GM12878 (cell line): Measurements from ENCODE around the gene SHLD1. TPM values are rescaled to one million over a fixed set of nuclear protein-coding genes. Genes with fewer than 3 reads are reported as not detected.

Experiments used
- ATAC-seq: fragments of 200-7000 bp; cut with Tn5 transposase; 3 replicates; pipeline ENCODE4 v1.9.1; 2020; ENCODE audit warnings: mild to moderate bottlenecking, moderate library complexity
- BruUV-seq: library from RNA; stranded (reverse); fragments of 400-500 nt; replicated peaks from 2 replicates; lab custom pipeline; 2021; lab: Mats Ljungman, UMichigan
- CTCF ChIA-PET: fragments of 300-600 bp; sonication (Branson Sonifier 250); formaldehyde crosslinking; extraction: SDS; loops from one replicate; lab custom pipeline; 2021; ENCODE audit warnings: inconsistent platforms; lab: Yijun Ruan, JAX
- POLR2A ChIA-PET: fragments of 350-600 bp; formaldehyde crosslinking; extraction: SDS; loops from one replicate; lab custom pipeline; 2021; ENCODE audit warnings: inconsistent platforms; lab: Charles Lee
- RAD21 ChIA-PET: fragments of 300-600 bp; sonication (Branson Sonifier 250); formaldehyde crosslinking; loops from one replicate; lab custom pipeline; 2023; ENCODE audit warnings: antibody characterized with exemption; ENCODE audit not compliant: unreplicated experiment; lab: Charles Lee
- SMC1A ChIA-PET: fragments of 300-600 bp; sonication (Branson Sonifier 250); formaldehyde crosslinking; loops from one replicate; lab custom pipeline; 2023; ENCODE audit not compliant: unreplicated experiment, uncharacterized antibody; lab: Charles Lee
- DNase-seq: peaks from one replicate; pipeline ENCODE4 v3.0.0-alpha.2; 2011; ENCODE audit warnings: low read depth, low spot score
- FAIRE-seq: peaks from 3 replicates; lab custom pipeline; 2011; peaks lifted over from hg19 to GRCh38; lab: Jason Lieb, UNC
- H2AFZ ChIP-seq: 2 replicates; pipeline ENCODE4 v1.6.0; 2011; ENCODE audit warnings: low read depth, low read length, control low read depth; ENCODE audit not compliant: control insufficient read depth
- H3K27ac ChIP-seq: 2 replicates; pipeline ENCODE4 v1.5.1; 2011; ENCODE audit warnings: control low read depth; ENCODE audit not compliant: control insufficient read depth, insufficient read depth
- H3K27me3 ChIP-seq, 2 experiments: replicated peaks in 1 of 2; 2 replicates each; pipeline versions ENCODE4 v1.6.0 to v1.6.1; 2011; ENCODE audit warnings: low read length in 1 of 2; ENCODE audit not compliant: control insufficient read depth in 2 of 2, insufficient read depth in 2 of 2
- H3K36me3 ChIP-seq, 2 experiments: 2 replicates each; pipeline ENCODE4 v1.5.1; 2011; ENCODE audit warnings: low read length in 1 of 2; ENCODE audit not compliant: control insufficient read depth in 2 of 2, insufficient read depth in 2 of 2
- H3K4me1 ChIP-seq: 2 replicates; pipeline ENCODE4 v1.6.1; 2011; ENCODE audit warnings: mild to moderate bottlenecking, low read length, moderate library complexity, mixed read lengths; ENCODE audit not compliant: control insufficient read depth, insufficient read depth
- H3K4me2 ChIP-seq: 2 replicates; pipeline ENCODE4 v1.6.0; 2011; ENCODE audit warnings: control low read depth; ENCODE audit not compliant: control insufficient read depth, insufficient read depth
- H3K4me3 ChIP-seq: fragments of 200-600 bp; sonication (generic); 2 replicates; pipeline ENCODE4 v1.5.1; 2016
- H3K79me2 ChIP-seq: 2 replicates; pipeline ENCODE4 v1.6.0; 2011; ENCODE audit warnings: low read length; ENCODE audit not compliant: control insufficient read depth, insufficient read depth
- H3K9ac ChIP-seq: 2 replicates; pipeline ENCODE4 v1.8.0; 2011; ENCODE audit warnings: low read length, control low read depth, mixed read lengths; ENCODE audit not compliant: control insufficient read depth, insufficient read depth
- H3K9me3 ChIP-seq: replicated peaks from 3 replicates; pipeline ENCODE4 v1.5.1; 2011; ENCODE audit warnings: mild to moderate bottlenecking, low read length; ENCODE audit not compliant: control insufficient read depth, insufficient read depth
- H4K20me1 ChIP-seq: 2 replicates; pipeline ENCODE4 v1.6.0; 2011; ENCODE audit not compliant: control insufficient read depth, insufficient read depth
- E2F8 ChIP-seq: fragments of 450-650 bp; IDR thresholded peaks from 2 replicates; pipeline ENCODE4 v1.6.1; 2018; ENCODE audit warnings: mild to moderate bottlenecking, low read depth, moderate library complexity; ENCODE audit not compliant: partially characterized antibody
- NBN ChIP-seq: fragments of 450-650 bp; IDR thresholded peaks from 2 replicates; pipeline ENCODE4 v1.6.1; 2016
- NFXL1 ChIP-seq: fragments of 450-650 bp; IDR thresholded peaks from 2 replicates; pipeline ENCODE4 v1.6.1; 2017; ENCODE audit warnings: antibody characterized with exemption, mild to moderate bottlenecking, borderline replicate concordance
- SIX5 ChIP-seq: IDR thresholded peaks from 2 replicates; pipeline ENCODE4 v1.6.1; 2011; ENCODE audit warnings: mild to moderate bottlenecking, low read depth, low read length, moderate library complexity; ENCODE audit not compliant: severe bottlenecking
- SP1 ChIP-seq: IDR thresholded peaks from one replicate; pipeline ENCODE4 v1.6.1; 2011; ENCODE audit warnings: low read depth, low read length
- STAT3 ChIP-seq: IDR thresholded peaks from 2 replicates; pipeline ENCODE4 v1.6.1; 2011; ENCODE audit warnings: low read depth, low read length, improper control_type of control experiment
- SUPT20H ChIP-seq: IDR thresholded peaks from 2 replicates; pipeline ENCODE4 v1.6.1; 2011; ENCODE audit warnings: low read depth, mild to moderate bottlenecking, low read length, moderate library complexity, borderline replicate concordance; ENCODE audit not compliant: control insufficient read depth
- USF1 ChIP-seq: IDR thresholded peaks from 2 replicates; pipeline ENCODE4 v1.6.1; 2011; ENCODE audit warnings: borderline replicate concordance, low read depth, mild to moderate bottlenecking, moderate library complexity, mixed read lengths, low read length; ENCODE audit not compliant: insufficient read depth; ENCODE audit errors: extremely low read length
- ZBED1 ChIP-seq: IDR thresholded peaks from 2 replicates; pipeline ENCODE4 v1.6.1; 2016; ENCODE audit warnings: borderline replicate concordance
- ZBTB4 ChIP-seq: fragments of 450-650 bp; formaldehyde crosslinking; IDR thresholded peaks from 2 replicates; pipeline ENCODE4 v1.4.0; 2022; ENCODE audit warnings: mild to moderate bottlenecking, moderate library complexity
- ZNF207 ChIP-seq: fragments of 450-650 bp; IDR thresholded peaks from 2 replicates; pipeline ENCODE4 v1.6.1; 2014; ENCODE audit warnings: antibody characterized with exemption, mild to moderate bottlenecking, borderline replicate concordance
- WGBS: methylation state at CpG from one replicate; pipeline ENCODE4 v1.1.6; 2016; ENCODE audit warnings: low lambda C conversion rate; ENCODE audit not compliant: insufficient replicate concordance, insufficient coverage; ENCODE audit errors: missing lambda C conversion rate; 5-methylcytosine and 5-hydroxymethylcytosine counted together
- in situ Hi-C: fragments of 300-500 bp; cut with MboI; formaldehyde crosslinking; loops from 9 replicates; pipeline ENCODE4 v1.14.3; 2018; ENCODE audit warnings: mixed read lengths
- intact Hi-C: fragments of 100-400 bp; cut with micrococcal nuclease; formaldehyde crosslinking; loops from one replicate; pipeline ENCODE4 v1.14.2; 2022; ENCODE audit not compliant: unreplicated experiment
- polyA plus RNA-seq, 11 experiments: library from polyadenylated mRNA; depleted of rRNA in 4 of 11; unstranded in 6 of 11; stranded (reverse) in 5 of 11; fragments of >200 nt; fragmentation: Nextera tagmentation in 4 of 11; fragmentation: Illumina TruSeq in 1 of 11; extraction: Ambion mirVana in 4 of 11; extraction: Trizol in 1 of 11; gene quantifications; 1 replicate in 1 of 11; 2 replicates in 10 of 11; pipeline versions ENCODE4 v1.2.1 to v1.2.3, GENCODE V29; 2011 to 2016; ENCODE audit warnings: inconsistent platforms in 2 of 11, missing spikeins in 2 of 11, low read depth in 1 of 11
- total RNA-seq, 4 experiments: library from RNA; depleted of rRNA in 3 of 4; stranded (reverse); fragments of >200 nt in 3 of 4; fragmentation: Illumina TruSeq in 1 of 4; extraction: Trizol in 1 of 4; gene quantifications; 2 replicates each; pipeline versions ENCODE4 v1.2.1 to v1.2.3, GENCODE V29; 2013 to 2021
- TF ChIP-seq, protein P1 (sequence below): IDR thresholded peaks from 2 replicates; pipeline ENCODE4 v1.6.1; 2012; ENCODE audit warnings: low read depth, low read length, improper control_type of control experiment
- TF ChIP-seq, protein P2 (sequence below): fragments of 150-350 bp; IDR thresholded peaks from 2 replicates; pipeline ENCODE4 v1.6.1; 2014; ENCODE audit warnings: mild to moderate bottlenecking, low read depth, low read length

Gene SHLD1
- total and polyA plus RNA-seq, 10 of the 15 experiments (the other 5 are each of a cell fraction or from before 2014, with no cell fraction given) = 10.8 to 70.9 (median 25.4) TPM

- TF ChIP-seq, protein P1, sequence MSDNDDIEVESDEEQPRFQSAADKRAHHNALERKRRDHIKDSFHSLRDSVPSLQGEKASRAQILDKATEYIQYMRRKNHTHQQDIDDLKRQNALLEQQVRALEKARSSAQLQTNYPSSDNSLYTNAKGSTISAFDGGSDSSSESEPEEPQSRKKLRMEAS = no peak
- TF ChIP-seq SP1 (no peak), NBN (no peak), SUPT20H (no peak), SIX5 (no peak)
Measured at GRCh38 chr20:5910186-5910585, 160.0 kb downstream of the SHLD1 start (continued).

DNA sequence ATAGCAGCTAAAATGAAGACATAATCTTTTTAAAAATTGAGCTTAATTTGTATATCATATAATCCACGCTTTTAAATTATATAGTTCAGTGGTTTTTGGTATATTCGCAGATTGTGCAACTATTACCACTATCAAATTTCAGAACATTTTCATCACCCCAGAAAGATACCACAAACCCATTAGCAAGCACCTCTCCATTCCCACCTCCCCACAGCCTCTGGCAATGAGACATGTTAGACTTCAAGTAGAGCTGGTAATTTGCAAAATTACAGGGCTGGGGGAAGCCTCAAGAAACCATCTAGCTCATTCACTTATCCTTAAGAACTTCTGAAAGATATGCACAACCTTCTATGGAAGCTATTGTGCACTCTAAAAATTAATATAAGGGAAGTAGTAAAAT is 163.0 kb downstream of the SHLD1 start:
- SMC1A ChIA-PET = interaction anchor here (0.7 to 1.3 kb wide), 6 partner anchors 13 to 384 kb away, joined by 3 to 4 read pairs (median 3); no protein-coding TSS in a partner anchor
- no peak overlapping the region for H3K4me3 ChIP-seq
- H3K9ac ChIP-seq = no peak overlapping the region
- no TSS peak for BruUV-seq
- peaks cover 3% of the 10 kb centered on the region in 2 experiments; a peak in 2 of 4 replicates for H3K27me3 ChIP-seq
- no peak for DNase-seq
- no peaks in the 10 kb centered on the region for H3K9me3 ChIP-seq
- no peaks in the 10 kb centered on the region for H3K79me2 ChIP-seq
- intact Hi-C loops = no loop called here
- no peak overlapping the region for H2AFZ ChIP-seq
- H3K27ac ChIP-seq = no peak overlapping the region
- H3K4me1 ChIP-seq = no peaks in the 10 kb centered on the region
- RAD21 ChIA-PET = interaction anchor here (1.2 kb wide), 1 partner anchor 21 kb away, joined by 3 read pairs; no protein-coding TSS in a partner anchor
- 67% methylated on average over 2 of the region's 2 CpGs for WGBS
- POLR2A ChIA-PET = no interaction called here
- CTCF ChIA-PET = interaction anchor here (0.7 to 1.7 kb wide), 4 partner anchors 14 to 119 kb away, joined by 3 to 5 read pairs (median 3); no protein-coding TSS in a partner anchor
- in situ Hi-C loops = no loop called here
- ATAC-seq = no peak
- no peaks in the 10 kb centered on the region for H3K36me3 ChIP-seq
- FAIRE-seq = no peak
- H4K20me1 ChIP-seq = no peaks in the 10 kb centered on the region
- H3K4me2 ChIP-seq = no peak overlapping the region
- TF ChIP-seq SIX5 = no peak
- TF ChIP-seq NFXL1 = no peak
- TF ChIP-seq USF1 = no peak
- TF ChIP-seq, protein P1 = no peak
- no peak for TF ChIP-seq ZNF207
- TF ChIP-seq E2F8 = no peak
- no peak for TF ChIP-seq ZBTB4 (CRISPR knock-in tag)
- no peak for TF ChIP-seq STAT3
- no peak for TF ChIP-seq ZBED1
- TF ChIP-seq, protein P2, sequence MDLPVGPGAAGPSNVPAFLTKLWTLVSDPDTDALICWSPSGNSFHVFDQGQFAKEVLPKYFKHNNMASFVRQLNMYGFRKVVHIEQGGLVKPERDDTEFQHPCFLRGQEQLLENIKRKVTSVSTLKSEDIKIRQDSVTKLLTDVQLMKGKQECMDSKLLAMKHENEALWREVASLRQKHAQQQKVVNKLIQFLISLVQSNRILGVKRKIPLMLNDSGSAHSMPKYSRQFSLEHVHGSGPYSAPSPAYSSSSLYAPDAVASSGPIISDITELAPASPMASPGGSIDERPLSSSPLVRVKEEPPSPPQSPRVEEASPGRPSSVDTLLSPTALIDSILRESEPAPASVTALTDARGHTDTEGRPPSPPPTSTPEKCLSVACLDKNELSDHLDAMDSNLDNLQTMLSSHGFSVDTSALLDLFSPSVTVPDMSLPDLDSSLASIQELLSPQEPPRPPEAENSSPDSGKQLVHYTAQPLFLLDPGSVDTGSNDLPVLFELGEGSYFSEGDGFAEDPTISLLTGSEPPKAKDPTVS = no peak
